Hematopoietic multipotent progenitor cell treated with erythropoietin and hydrocortisone succinate and interleukin-3 and kit ligand, for 4 days (in vitro differentiated cells): ENCODE data around the gene SEMA6B.

Experiments used
- DNase-seq: peaks from one replicate; pipeline ENCODE4 v3.0.0-alpha.2; 2015

SEMA6B gene

DNA sequence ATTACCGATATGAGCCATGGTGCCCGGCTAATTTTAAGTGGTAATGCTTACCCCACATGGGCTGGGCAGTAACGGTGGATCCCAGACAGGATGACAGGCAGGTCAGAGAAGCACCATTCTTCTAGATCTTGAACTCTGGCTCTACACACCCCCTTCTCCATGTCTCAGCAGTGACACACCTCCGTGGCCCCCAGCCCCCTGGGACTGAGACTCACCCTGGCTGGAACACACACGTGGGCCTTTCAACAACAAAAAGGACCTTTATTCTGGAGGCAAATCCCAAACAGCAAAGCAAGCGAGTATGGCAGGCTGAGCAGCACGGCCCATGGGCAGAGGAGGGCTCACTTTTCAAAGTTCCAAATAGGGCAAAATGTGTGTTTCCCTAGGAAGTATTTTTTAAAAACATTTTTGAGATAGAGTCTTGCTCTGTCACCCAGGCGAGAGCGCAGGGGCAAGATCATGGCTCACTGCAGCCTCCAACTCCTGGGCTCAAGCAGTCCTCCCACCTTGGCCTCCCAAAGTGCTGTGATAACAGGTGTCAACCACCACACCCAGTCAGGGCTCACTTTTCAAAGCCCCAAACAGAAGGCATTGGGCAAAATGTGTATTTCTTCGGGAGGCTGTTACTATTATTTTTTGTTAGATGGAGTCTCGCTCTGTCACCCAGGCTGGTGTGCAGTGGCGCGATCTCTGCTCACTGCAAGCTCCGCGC is 37.0 kb downstream of the SEMA6B start:
- DNase-seq = no peak

DNA sequence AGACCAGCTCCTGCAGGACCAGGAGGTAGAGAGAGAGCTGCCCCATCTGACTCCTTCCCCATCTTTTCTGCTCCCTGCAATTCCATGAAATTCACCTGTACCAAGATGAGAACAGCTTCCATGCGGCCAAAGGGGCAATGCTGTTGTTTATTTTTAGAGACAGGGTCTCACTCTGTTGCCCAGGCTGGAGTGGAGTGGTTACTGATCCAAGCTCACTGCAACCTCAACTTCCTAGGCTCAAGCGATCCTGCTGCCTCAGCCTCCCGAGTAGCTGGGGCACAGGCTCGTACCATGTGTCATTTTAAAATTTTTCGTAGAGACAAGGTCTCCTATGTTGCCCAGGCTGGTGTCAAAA is 37.6 kb downstream of the SEMA6B start:
- DNase-seq = no peak

GRCh38 chr19:4521170-4521887 is 38.2 kb downstream of the SEMA6B start:
- DNase-seq = no peak

- DNase-seq = no peak
These were observed 39.8 kb downstream of the SEMA6B start for GRCh38 chr19:4519521-4520277.

GRCh38 chr19:4519172-4519496 is 40.4 kb downstream of the SEMA6B start:
- DNase-seq = no peak

- no peak for DNase-seq
These were observed 40.9 kb downstream of the SEMA6B start, which contains the start of gene PLIN4 for GRCh38 chr19:4518345-4519171. TSS of gene PLIN4 (minus strand) at chr19:4518486. CDS start at chr19:4518272, 214 bp downstream.

GRCh38 chr19:4517451-4518057 is 41.9 kb downstream of the SEMA6B start:
- no peak for DNase-seq

- no peak for DNase-seq
These were observed 42.6 kb downstream of the SEMA6B start for GRCh38 chr19:4516939-4517300.

DNA sequence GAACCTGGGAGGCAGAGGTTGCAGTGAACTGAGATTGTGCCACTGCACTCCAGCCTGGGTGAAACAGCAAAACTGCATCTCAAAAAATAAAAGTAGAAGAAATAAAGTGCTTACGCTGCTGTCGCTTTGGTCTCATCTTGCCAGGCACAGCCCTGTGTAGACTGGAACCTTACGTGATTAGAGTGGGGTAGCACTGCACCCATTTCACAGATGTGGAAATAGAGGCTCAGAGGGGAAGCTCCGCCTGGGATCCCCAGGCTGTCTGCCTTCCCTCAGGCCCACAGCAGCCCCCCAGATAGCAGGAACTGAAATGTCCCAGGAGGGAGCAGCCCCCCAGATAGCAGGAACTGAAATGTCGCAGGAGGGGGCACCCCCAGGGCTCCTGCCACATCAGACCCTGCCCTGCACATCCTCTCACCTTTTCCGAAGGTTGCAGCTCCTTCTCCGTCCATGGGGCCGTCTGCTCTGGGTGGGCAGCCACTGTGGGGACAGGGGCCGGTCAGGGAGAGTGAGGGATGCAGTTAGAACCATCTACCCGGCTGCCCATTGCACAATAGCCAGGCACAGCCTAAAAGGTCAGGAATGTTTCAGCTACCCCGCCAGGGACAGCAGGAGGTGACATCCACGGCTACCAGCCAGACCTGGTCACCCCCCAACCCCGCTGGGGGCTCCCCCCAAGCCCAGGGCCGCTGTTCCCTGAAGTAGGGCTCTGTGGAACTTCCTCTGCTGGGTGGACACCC is 43.1 kb downstream of the SEMA6B start:
- DNase-seq = no peak

DNA sequence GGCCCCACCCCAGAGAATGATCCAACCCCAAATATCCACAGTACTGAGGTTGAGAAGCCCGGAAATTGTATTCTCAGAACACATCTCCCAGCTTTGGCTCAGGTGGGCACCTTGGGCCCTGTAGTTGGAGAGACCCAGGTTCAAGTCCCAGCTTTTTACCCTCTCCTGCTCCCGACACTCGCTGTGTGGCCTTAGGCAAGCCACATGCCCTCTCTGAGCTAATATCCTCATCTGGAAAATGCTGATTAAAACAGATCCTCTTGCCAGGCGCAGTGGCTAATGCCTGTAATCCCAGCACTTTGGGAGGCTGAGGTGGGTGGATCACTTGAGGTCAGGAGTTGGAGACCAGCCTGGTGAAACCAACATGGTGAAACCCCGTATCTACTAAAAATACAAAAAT is 43.8 kb downstream of the SEMA6B start:
- DNase-seq = no peak

DNA sequence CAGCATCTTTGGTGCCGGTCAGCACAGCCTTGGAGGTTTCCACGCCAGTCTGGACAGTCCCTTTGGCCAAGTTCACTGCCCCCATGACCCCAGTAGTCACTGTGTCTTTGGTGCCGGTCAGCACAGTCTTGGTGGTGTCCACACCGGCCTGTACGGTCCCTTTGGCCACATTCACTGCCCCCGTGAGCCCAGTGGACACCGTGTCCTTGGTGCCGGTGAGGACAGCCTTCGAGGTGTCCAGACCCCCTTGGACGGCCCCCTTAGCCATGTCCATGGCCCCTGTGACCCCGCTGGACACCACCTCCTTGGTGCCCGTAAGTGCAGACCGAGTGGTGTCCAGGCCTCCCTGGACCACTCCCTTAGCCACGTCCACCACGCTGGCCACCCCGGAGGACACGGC is 46.2 kb downstream of the SEMA6B start:
- DNase-seq = no peak

DNA sequence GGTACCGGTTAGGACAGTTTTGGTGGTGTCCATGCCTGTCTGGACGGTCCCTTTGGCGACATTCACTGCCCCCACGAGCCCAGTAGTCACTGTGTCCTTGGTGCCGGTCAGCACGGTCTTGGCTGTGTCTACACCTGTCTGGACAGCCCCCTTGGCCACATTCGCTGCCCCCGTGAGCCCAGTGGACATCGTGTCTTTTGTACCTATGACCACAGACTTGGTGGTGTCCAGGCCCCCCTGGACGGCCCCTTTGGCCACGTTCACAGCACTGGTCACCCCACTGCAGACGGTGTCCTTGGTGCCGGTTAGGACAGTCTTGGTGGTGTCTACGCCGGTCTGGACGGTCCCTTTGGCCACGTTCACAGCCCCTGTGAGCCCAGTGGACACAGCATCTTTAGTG is 47.4 kb downstream of the SEMA6B start:
- DNase-seq = no peak

GRCh38 chr19:4511300-4512054 is 48.0 kb downstream of the SEMA6B start:
- no peak for DNase-seq

DNA sequence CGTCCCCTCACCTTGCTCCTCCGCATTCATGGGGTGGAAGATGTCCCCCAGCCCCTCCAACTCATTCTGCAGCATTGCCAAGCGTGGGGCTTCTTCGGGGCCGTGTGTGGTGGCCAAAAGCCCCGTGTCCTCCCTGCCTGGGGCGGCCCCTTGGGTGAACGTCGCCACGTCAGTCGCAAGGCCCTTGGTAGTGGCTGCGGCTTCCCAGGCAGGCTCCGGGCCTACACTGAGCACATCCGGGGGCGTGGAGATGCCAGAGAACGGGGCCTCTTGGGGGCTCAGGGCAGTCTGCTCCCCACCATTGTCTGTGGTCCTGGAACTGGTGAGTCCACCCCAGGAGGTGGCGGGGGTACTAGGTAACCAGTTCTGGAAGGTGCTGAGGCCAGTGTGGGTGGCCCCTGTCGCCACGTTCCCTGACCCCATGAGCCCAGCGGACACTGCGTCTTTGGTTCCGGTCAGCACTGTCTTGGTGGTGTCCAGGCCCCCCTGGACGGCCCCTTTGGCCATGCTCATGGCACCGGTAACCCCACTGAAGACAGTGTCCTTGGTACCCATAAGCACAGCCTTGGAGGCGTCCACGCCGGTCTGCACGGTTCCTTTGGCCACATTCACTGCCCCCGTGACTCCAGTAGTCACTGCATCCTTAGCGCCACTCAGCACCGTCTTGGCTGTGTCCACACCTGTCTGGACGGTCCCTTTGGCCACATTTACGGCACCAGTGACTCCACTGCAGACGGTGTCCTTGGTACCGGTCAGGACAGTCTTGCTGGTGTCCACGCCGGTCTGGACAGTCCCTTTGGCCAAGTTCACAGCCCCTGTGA is 48.8 kb downstream of the SEMA6B start:
- no peak for DNase-seq

DNA sequence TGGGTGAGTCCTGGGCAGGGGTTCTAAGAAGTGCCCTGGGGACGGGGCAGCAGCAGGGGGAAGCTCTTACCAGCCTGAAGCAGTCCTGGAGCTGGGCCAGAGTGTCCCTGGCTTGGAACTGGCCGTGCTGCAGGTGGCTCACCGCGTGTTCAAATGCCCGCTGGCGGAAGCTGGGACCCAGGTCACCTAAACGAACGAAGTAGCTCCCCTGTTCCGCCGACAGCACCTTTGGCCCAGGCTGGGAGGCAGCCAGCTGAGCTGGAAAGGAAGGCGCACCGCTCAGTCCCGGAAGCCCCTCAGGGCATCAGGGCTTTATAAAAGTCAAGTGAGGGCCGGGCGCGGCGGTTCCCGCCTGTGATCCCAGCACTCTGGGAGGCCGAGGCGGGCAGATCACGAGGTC is 50.8 kb downstream of the SEMA6B start:
- no peak for DNase-seq

DNA sequence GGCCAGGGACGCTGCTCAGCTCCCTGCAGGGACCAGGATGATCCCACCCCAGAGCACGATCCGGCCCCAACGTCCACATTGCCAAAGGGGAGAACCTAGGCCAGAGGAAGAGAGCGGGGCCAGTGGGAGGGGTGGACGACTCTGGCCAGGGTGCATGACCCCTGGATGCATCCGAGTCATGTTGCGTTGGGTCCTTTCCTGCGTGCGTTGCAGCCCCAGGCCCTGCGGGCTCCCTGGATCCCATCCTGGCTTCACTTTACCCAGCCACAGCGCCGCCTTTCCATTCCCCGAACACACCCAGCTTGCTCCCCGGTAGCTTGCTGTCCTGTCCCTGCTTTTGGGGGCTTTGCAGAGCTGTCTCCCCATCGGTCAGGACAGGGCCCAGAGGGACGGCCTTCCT is 51.7 kb downstream of the SEMA6B start:
- DNase-seq = no peak

- no peak for DNase-seq
These were observed 52.4 kb downstream of the SEMA6B start for GRCh38 chr19:4507150-4507452.

- peak; percentile 37 for DNase-seq
These were observed 52.9 kb downstream of the SEMA6B start for GRCh38 chr19:4506449-4507149.

GRCh38 chr19:4505570-4506448 is 53.7 kb downstream of the SEMA6B start:
- no peak for DNase-seq
